Measurements from ENCODE around the gene KCNJ1.

DNA sequence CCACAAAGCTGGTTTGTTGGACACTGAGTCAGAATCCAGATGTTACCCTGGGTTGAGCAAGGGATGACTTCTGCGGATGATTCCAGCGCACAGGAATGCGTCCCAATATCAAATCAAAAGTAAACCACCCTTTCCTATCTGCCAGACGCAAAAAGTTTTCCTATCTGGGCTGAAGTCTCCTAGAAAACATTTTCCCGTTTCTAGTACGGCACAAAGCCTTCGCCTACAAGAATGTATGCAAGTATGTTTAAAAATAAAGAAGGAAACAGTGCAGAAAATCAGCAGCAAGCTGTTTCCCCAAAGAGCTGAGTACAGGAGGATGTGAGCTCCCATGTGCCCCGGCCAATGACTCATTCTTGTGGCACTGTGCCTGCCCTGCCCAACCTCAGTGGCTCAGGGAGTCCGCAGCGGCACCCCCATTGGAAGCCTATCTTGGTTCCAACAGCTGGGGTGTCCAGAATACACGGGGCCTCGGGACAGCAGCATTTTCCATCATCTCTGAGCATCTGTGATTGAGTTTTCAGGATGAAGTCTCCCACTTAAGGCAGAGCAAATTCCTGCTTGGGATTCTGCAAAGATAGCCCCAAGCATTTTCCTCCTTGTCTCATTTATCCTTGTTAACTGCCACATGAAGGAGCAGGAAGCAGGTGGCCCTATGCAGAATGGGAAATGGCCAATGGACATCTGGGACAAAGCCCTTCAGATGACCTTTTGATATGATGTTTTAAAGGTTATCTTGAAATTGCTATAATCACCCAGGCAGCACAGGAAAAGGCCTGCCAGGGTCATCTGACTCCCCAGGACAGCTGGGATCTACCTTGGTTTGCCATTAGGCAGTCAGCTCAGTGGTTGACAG, 41.5 kb upstream of the KCNJ1 start:
- TF ChIP-seq, protein P1, sequence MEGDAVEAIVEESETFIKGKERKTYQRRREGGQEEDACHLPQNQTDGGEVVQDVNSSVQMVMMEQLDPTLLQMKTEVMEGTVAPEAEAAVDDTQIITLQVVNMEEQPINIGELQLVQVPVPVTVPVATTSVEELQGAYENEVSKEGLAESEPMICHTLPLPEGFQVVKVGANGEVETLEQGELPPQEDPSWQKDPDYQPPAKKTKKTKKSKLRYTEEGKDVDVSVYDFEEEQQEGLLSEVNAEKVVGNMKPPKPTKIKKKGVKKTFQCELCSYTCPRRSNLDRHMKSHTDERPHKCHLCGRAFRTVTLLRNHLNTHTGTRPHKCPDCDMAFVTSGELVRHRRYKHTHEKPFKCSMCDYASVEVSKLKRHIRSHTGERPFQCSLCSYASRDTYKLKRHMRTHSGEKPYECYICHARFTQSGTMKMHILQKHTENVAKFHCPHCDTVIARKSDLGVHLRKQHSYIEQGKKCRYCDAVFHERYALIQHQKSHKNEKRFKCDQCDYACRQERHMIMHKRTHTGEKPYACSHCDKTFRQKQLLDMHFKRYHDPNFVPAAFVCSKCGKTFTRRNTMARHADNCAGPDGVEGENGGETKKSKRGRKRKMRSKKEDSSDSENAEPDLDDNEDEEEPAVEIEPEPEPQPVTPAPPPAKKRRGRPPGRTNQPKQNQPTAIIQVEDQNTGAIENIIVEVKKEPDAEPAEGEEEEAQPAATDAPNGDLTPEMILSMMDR (conservative IDR thresholded peaks at IDR 0.05; ENCODE audit: low read depth, low read length) = no peak
- TF ChIP-seq EZH2phosphoT487 (IDR thresholded peaks at IDR 0.05; ENCODE audit: borderline replicate concordance, low read length) = no peak
- no peak for TF ChIP-seq EZH2 (IDR thresholded peaks at IDR 0.05; ENCODE audit: low read length, unreplicated experiment)
